Stimulated activated CD8-positive, alpha-beta memory T cell treated with anti-CD3 and anti-CD28 coated beads, Interleukin-15, amount 100 ng/mL, for 1 hour (primary cell): ENCODE measurements around the gene WT1.

Source experiments
- DNase-seq: peaks from one replicate; pipeline ENCODE4 v3.0.0-alpha.2; 2020; ENCODE audit warnings: low read depth

The WT1 gene

GRCh38 chr11:32421992-32422391 is 13.3 kb downstream of the WT1 start:
- DNase-seq, result no peak

GRCh38 chr11:32420937-32421901 is 14.1 kb downstream of the WT1 start:
- no peak for DNase-seq

- no peak for DNase-seq
Measured at GRCh38 chr11:32420139-32420538, 15.2 kb downstream of the WT1 start.

DNA sequence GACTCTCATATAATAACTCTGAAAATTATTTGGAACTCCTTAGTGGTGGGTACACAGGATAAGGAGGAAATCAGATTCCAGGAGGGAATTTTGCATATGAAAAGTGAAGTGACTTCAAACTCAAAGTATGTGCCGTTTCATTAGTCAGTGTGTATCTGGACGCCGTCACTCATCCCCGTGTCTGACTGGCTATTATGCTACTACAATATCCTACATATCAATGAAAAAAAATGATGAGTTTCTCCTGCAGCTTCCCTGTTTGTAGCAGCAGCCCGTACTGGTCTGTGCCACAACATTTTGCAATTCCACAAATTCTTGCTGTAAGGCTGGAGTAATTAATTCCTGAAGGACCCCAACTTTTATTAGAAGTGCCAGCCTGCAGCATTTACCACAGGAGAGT is 16.5 kb downstream of the WT1 start:
- no peak for DNase-seq

GRCh38 chr11:32417806-32418205 is 17.5 kb downstream of the WT1 start:
- DNase-seq, result no peak

GRCh38 chr11:32416301-32416700 is 19.0 kb downstream of the WT1 start:
- no peak for DNase-seq

- no peak for DNase-seq
Measured at GRCh38 chr11:32414925-32415324, 20.4 kb downstream of the WT1 start.

GRCh38 chr11:32411942-32412615 is 23.3 kb downstream of the WT1 start:
- DNase-seq, result no peak

DNA sequence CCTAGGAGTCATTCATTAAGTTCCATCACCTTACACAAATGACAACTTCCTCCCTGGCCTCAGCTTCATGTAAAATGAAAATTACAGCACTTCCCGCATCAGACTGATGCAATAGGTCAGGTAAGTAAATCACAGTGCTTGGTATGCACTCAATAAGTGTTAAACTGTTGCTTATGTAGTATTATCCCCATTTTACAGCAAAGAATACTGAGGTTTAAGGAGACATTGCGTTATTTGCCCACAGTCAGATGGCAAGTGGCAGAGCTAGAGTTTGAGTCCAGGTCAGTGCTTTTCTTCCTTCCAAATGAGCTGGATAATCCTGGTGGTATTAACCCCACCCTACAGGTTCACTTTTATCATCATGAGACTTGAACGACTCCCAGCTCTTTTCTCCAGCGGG is 29.7 kb downstream of the WT1 start:
- no peak for DNase-seq

GRCh38 chr11:32402836-32403235 is 32.5 kb downstream of the WT1 start:
- no peak for DNase-seq

GRCh38 chr11:32400670-32401369 is 34.5 kb downstream of the WT1 start:
- DNase-seq, result no peak

DNA sequence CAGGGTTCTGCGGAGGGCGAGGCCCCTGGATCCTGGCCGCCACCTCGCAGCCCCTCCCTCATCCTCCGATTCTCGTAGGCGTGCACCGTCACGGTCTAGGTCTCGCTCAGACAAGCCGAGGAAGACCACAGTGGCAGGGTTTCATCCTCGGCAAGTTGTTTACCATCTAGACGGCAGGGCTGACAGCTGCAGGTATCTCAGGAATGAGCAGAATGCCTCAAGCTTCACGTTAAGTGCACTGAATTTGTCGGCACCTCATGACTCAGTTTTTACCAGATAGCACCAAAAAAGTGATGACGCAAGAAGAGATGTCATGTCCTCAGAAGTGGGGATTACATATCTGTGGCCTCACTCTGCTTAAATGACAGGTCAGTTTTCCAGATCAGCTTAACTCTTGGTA is 35.1 kb downstream of the WT1 start:
- no peak for DNase-seq

GRCh38 chr11:32396991-32397390 is 38.3 kb downstream of the WT1 start:
- DNase-seq, result no peak

- no peak for DNase-seq
Measured at GRCh38 chr11:32396331-32396730, 39.0 kb downstream of the WT1 start.

DNA sequence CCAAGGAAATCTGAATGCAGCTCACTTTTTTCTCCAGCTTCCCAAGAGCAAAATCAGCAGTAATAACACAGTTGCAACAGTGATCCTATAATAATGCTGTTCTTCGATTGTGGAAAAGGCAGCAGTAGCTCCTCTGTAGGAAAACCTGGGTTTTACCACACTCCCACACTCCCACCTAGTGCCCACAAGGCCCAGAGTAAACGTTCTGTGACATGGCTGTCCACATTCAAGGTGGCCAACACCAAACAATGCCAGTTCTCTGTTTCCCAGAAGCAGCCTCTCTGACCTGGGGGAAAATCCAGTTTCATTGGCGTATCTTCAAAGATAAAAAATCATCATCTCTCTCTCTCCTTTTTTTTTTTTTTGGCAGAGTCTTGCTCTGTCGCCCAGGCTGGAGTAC is 40.2 kb downstream of the WT1 start:
- no peak for DNase-seq

DNA sequence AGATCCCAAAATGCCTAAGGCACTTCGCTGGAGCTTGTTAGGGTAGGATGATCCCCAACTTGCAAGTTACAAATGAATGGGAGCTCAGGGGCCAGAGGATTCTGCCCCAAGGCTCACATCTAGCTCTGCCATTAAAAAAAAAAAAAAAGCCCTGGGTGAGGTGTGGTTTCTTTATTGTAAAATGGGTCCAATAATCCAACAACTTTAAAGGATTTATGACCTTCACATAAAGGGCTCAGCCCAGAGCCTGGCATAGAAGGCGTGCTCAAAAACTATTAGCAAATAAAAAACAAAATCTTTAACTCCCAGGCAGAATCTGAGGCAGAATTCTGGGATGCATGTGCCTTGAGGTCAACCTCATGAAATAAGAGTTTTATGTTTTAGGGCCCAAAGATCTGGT is 42.5 kb downstream of the WT1 start:
- no peak for DNase-seq

- no peak for DNase-seq
Measured at GRCh38 chr11:32391956-32392553, 43.3 kb downstream of the WT1 start.

DNA sequence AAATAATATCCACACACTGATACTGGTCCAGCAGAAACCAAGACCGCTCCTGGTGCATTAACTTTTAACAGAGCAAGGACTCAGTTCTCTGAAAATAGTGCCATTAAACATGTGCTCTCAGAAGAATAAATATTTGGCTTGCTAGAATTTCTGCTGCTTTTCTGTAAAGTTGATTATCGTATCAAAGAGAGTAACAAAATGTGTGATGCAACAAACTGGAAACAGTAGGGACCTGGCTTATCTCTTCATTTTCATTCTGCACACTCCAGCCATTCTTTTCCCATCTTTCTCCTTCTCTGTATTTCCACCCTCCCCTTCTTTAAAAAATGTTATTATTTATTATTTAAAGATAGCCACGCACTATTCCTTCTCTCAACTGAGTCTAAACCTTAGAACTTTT is 43.9 kb downstream of the WT1 start:
- DNase-seq, result no peak

DNA sequence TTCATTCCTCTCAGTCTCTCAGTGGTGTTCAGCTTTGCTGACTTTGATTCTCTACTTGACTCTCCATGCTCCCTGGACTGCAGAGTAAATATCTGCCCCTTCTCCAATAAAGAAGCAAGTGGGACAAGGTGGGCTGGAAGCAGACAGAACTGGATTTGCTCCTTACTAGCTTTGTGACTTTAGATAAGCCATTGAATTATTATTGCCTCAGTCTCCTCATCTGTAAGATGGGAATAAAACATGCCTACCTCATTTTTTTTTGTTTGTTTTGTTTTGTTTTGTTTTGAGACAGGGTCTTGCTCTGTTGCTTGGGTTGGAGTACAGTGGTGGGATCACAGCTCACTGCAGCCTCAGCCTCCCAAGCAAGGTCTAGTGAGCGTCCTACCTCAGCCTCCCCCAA is 44.6 kb downstream of the WT1 start:
- no peak for DNase-seq

DNA sequence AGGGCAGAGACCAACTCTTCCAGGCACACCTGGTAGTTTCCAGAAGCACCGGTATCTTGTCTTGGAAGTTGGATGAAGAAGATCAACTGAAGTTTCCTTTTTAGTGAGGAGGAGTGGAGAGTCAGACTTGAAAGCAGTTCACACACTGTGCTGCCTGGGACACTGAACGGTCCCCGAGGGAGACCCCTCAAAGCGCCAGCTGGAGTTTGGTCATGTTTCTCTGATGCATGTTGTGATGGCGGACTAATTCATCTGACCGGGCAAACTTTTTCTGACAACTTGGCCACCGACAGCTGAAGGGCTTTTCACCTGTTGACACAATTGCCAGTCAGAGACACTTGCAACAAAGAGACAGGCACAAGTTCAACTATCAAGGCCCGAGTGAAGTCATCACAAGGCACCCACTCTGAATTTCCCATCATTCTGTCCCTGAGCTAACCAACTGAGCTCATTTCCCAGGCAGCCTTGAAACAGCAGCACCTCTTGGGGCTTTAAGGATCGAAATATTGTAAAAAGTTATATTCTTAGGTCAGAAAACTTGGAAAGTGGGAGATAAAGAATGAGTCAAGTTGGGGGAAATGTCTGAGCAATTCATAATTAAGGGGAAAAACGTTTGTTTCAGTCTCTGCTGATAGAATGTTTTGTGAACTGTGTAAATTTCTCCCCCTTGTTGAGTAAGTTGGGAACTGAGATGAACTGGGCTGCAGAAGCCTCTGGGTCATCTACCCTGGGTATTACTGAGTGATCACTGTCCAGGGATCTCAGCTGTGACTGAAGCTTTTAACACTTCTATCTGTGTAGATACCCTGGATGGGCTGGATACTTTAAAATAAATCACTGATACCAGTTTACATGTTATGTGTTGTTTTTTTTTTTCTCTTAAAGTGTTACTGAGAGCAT is 46.2 kb downstream of the WT1 start:
- no peak for DNase-seq

DNA sequence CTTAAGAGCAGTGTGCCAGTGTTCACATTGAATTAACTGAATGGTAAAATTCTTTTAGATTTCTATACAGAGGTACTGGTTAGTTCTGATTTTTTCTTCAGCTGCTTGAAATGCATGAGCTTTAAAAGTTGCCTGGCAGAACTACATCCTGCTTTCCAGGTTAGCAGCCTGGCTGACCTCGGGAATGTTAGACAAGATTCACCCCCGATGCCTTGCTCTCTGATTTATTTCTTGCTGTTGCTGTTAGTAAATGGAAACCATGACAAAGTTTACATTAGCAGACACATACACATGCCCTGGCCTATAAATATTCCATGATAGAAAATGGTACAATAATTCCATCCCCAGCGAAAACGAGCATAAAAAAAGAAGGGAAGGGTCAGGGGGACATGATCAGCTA is 47.0 kb downstream of the WT1 start:
- DNase-seq, result no peak
